Mesenchymal stem cell (in vitro differentiated cells and primary cell): Measurements from ENCODE around the gene KIF1A.

ENCODE experiments used
- DNase-seq: peaks from one replicate; pipeline ENCODE4 v3.0.0-alpha.2; 2013
- H2AFZ ChIP-seq: one replicate; pipeline ENCODE4 v1.6.1; 2013; ENCODE audit warnings: low read depth, mild to moderate bottlenecking, control low read depth, inconsistent platforms, low read length, moderate library complexity
- H2AK5ac ChIP-seq: 2 replicates; pipeline ENCODE4 v1.6.1; 2013; ENCODE audit warnings: low read length, moderate library complexity, mild to moderate bottlenecking, inconsistent platforms; ENCODE audit not compliant: severe bottlenecking
- H2BK120ac ChIP-seq: one replicate; pipeline ENCODE4 v1.6.1; 2013; ENCODE audit warnings: low read depth, mild to moderate bottlenecking, inconsistent platforms, low read length, moderate library complexity
- H2BK12ac ChIP-seq, 2 experiments: one replicate each; pipeline ENCODE4 v1.6.1; 2013; ENCODE audit warnings: inconsistent platforms in 2 of 2, low read length in 2 of 2, mild to moderate bottlenecking in 2 of 2, moderate library complexity in 2 of 2, control low read depth in 1 of 2
- H2BK15ac ChIP-seq: one replicate; pipeline ENCODE4 v1.6.1; 2013; ENCODE audit warnings: mild to moderate bottlenecking, low read depth, inconsistent platforms; ENCODE audit not compliant: poor library complexity, severe bottlenecking
- H2BK5ac ChIP-seq: 2 replicates; pipeline ENCODE4 v1.6.1; 2013; ENCODE audit warnings: low read depth, mild to moderate bottlenecking, low read length, control low read depth, inconsistent platforms; ENCODE audit not compliant: poor library complexity, severe bottlenecking
- H3K14ac ChIP-seq, 2 experiments: one replicate each; pipeline ENCODE4 v1.6.1; 2013; ENCODE audit warnings: inconsistent platforms in 2 of 2, low read length in 2 of 2, control low read depth in 1 of 2, mild to moderate bottlenecking in 1 of 2, moderate library complexity in 1 of 2
- H3K18ac ChIP-seq, 2 experiments: one replicate each; pipeline ENCODE4 v1.6.1; 2013; ENCODE audit warnings: inconsistent platforms in 2 of 2, low read length in 2 of 2, control low read depth in 1 of 2, low read depth in 1 of 2, mild to moderate bottlenecking in 1 of 2
- H3K23ac ChIP-seq, 2 experiments: one replicate each; pipeline ENCODE4 v1.6.1; 2013; ENCODE audit warnings: inconsistent platforms in 2 of 2, low read length in 2 of 2, mild to moderate bottlenecking in 2 of 2, moderate library complexity in 2 of 2, control low read depth in 1 of 2
- H3K27ac ChIP-seq: 2 replicates; pipeline ENCODE4 v1.5.1; 2013; ENCODE audit warnings: mild to moderate bottlenecking, moderate library complexity, low read length, control low read depth, inconsistent platforms; ENCODE audit not compliant: poor library complexity, severe bottlenecking
- H3K27me3 ChIP-seq, 2 experiments: 2 replicates each; pipeline versions ENCODE4 v1.6.1 to v1.7.0; 2013; ENCODE audit warnings: low read length in 2 of 2, mild to moderate bottlenecking in 2 of 2, moderate library complexity in 2 of 2, control low read depth in 1 of 2, inconsistent platforms in 1 of 2; ENCODE audit not compliant: control insufficient read depth in 1 of 2, insufficient read depth in 1 of 2
- H3K36me3 ChIP-seq, 2 experiments: 2 replicates each; pipeline versions ENCODE4 v1.6.1 to v1.7.0; 2013; ENCODE audit warnings: low read length in 2 of 2, control low read depth in 1 of 2, inconsistent platforms in 1 of 2, low read depth in 1 of 2, mild to moderate bottlenecking in 1 of 2; ENCODE audit not compliant: insufficient read depth in 2 of 2, control insufficient read depth in 1 of 2
- H3K4ac ChIP-seq, 2 experiments: one replicate each; pipeline ENCODE4 v1.6.1; 2013; ENCODE audit warnings: inconsistent platforms in 2 of 2, low read length in 2 of 2, mild to moderate bottlenecking in 2 of 2, moderate library complexity in 2 of 2, control low read depth in 1 of 2, low read depth in 1 of 2
- H3K4me1 ChIP-seq: 2 replicates; pipeline ENCODE4 v1.6.1; 2013; ENCODE audit warnings: low read depth, low read length, control low read depth; ENCODE audit not compliant: control insufficient read depth, insufficient read depth
- H3K4me2 ChIP-seq: 2 replicates; pipeline ENCODE4 v1.6.1; 2013; ENCODE audit warnings: low read length, mild to moderate bottlenecking, inconsistent platforms; ENCODE audit not compliant: poor library complexity, severe bottlenecking
- H3K4me3 ChIP-seq, 2 experiments: 2 replicates each; pipeline versions ENCODE4 v1.5.1 to v1.7.0; 2013; ENCODE audit warnings: low read length in 2 of 2, mild to moderate bottlenecking in 2 of 2, control low read depth in 1 of 2, low read depth in 1 of 2; ENCODE audit not compliant: insufficient read depth in 1 of 2
- H3K79me1 ChIP-seq: replicated peaks from 2 replicates; pipeline ENCODE4 v1.6.1; 2013; ENCODE audit warnings: mild to moderate bottlenecking, control low read depth, low read length, inconsistent platforms; ENCODE audit not compliant: poor library complexity, severe bottlenecking
- H3K9ac ChIP-seq: 2 replicates; pipeline ENCODE4 v1.7.0; 2013; ENCODE audit warnings: mild to moderate bottlenecking, low read length, moderate library complexity
- H3K9me3 ChIP-seq: 2 replicates; pipeline ENCODE4 v1.7.0; 2013; ENCODE audit warnings: mild to moderate bottlenecking, low read length; ENCODE audit not compliant: control insufficient read depth
- H4K8ac ChIP-seq: one replicate; pipeline ENCODE4 v1.6.1; 2013; ENCODE audit warnings: inconsistent platforms, mild to moderate bottlenecking, low read length, moderate library complexity
- H4K91ac ChIP-seq: one replicate; pipeline ENCODE4 v1.6.1; 2013; ENCODE audit warnings: mild to moderate bottlenecking, low read length, inconsistent platforms
- WGBS: methylation state at CpG from one replicate; pipeline ENCODE4 v1.1.7; 2013; ENCODE audit warnings: mixed read lengths; 5-methylcytosine and 5-hydroxymethylcytosine counted together

The KIF1A gene

GRCh38 chr2:240818293-240819125, 1.5 kb downstream of the KIF1A start:
- Histone ChIP-seq H2BK15ac (no peak overlapping the region), H3K4me2 (peak overlapping the region; percentile 14), H3K27ac (no peak overlapping the region), H3K79me1 (no peaks in the 10 kb centered on the region), H3K9ac (no peak overlapping the region), H2AFZ (no peak overlapping the region), H3K14ac (no peak overlapping the region), H2BK120ac (no peak overlapping the region), H3K36me3 (no peaks in the 10 kb centered on the region), H3K9me3 (peaks cover 21% of the 10 kb centered on the region), H2AK5ac (no peak overlapping the region), H3K27me3 (peaks cover 52 to 72% of the 10 kb centered on the region in 2 experiments), H3K4me1 (peaks cover 22% of the 10 kb centered on the region), H4K8ac (no peak overlapping the region), H3K4ac (no peak overlapping the region), H3K4me3 (no peak overlapping the region), H2BK5ac (no peak overlapping the region), H3K23ac (no peak overlapping the region), H4K91ac (no peak overlapping the region), H3K18ac (no peak overlapping the region), H2BK12ac (no peak overlapping the region)
- WGBS = 32% methylated on average over 41 of the region's 48 CpGs
- DNase-seq = no peak

DNA sequence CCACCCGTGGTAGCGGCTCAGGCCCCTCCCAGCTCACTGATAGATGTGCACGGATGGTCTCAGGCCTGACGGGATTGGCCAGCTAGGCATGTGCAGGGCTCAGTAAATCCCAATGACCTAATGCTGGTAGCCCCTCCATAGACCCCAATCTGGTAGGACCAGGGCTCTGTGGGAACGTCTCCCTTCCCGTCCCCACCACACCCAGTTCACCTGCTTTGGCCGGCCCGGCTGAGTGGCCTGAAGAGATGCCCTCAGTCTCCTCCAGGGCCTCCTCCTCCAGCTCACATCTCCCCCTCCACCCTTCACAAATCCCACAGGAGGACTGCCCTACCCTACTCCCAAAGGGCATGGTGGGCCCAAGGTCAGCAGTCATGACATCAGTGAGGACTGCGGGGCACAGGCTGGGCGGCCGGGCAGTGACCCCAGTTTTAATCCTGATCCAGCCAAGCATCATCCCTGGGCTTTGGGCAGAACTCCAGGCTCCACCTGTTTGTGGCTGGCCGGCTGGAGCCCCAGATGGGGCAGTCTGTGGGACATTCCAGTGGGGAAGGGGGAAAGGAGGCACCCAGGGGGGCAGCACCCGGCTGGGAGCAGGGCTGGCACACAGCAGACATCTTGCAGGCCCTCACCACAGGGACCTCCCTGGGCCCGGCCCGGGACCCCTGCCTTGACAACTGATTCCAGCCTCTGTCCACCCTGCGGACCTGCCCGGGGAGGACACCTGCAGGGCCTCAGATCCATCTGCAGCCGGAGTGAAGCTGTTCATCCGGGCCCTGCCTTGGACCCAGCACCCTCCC, 2.3 kb downstream of the KIF1A start:
- Histone ChIP-seq H3K4me2 (no peak overlapping the region), H2BK12ac (no peak overlapping the region), H3K27me3 (peaks cover 44 to 64% of the 10 kb centered on the region in 2 experiments), H3K9me3 (peaks cover 16% of the 10 kb centered on the region), H3K4me1 (peaks cover 22% of the 10 kb centered on the region), H3K27ac (no peak overlapping the region), H3K79me1 (no peaks in the 10 kb centered on the region), H4K8ac (no peak overlapping the region), H3K23ac (no peak overlapping the region), H4K91ac (no peak overlapping the region), H3K4me3 (no peak overlapping the region), H2BK15ac (no peak overlapping the region), H2AFZ (no peak overlapping the region), H3K14ac (no peak overlapping the region), H2BK5ac (no peak overlapping the region), H3K4ac (no peak overlapping the region), H3K36me3 (no peaks in the 10 kb centered on the region), H2BK120ac (no peak overlapping the region), H3K9ac (no peak overlapping the region), H2AK5ac (no peak overlapping the region), H3K18ac (no peak overlapping the region)
- 88% methylated on average over 19 of the region's 19 CpGs for WGBS
- no peak for DNase-seq

GRCh38 chr2:240816584-240817495, 3.2 kb downstream of the KIF1A start:
- Histone ChIP-seq H2BK15ac (no peak overlapping the region), H3K79me1 (no peaks in the 10 kb centered on the region), H3K9me3 (peaks cover 16% of the 10 kb centered on the region), H3K36me3 (no peaks in the 10 kb centered on the region), H2BK12ac (no peak overlapping the region), H3K23ac (no peak overlapping the region), H3K4me1 (peaks cover 22% of the 10 kb centered on the region), H3K27me3 (peaks cover 38 to 55% of the 10 kb centered on the region in 2 experiments), H3K9ac (no peak overlapping the region), H3K4me3 (no peak overlapping the region), H2BK5ac (no peak overlapping the region), H3K14ac (no peak overlapping the region), H4K8ac (no peak overlapping the region), H3K27ac (no peak overlapping the region), H2AFZ (no peak overlapping the region), H4K91ac (no peak overlapping the region), H3K18ac (no peak overlapping the region), H2AK5ac (no peak overlapping the region), H2BK120ac (no peak overlapping the region), H3K4ac (no peak overlapping the region), H3K4me2 (no peak overlapping the region)
- 76% methylated on average over 11 of the region's 12 CpGs for WGBS
- no peak for DNase-seq
